ENCODE results near the gene WNT16. TPM values are rescaled to one million over a fixed set of nuclear protein-coding genes. Genes with fewer than 3 reads are reported as not detected.

The WNT16 gene
- total and polyA plus RNA-seq, 2 experiments from 2014 or later: 0.45 to 0.73 TPM

- TF ChIP-seq, protein P1, sequence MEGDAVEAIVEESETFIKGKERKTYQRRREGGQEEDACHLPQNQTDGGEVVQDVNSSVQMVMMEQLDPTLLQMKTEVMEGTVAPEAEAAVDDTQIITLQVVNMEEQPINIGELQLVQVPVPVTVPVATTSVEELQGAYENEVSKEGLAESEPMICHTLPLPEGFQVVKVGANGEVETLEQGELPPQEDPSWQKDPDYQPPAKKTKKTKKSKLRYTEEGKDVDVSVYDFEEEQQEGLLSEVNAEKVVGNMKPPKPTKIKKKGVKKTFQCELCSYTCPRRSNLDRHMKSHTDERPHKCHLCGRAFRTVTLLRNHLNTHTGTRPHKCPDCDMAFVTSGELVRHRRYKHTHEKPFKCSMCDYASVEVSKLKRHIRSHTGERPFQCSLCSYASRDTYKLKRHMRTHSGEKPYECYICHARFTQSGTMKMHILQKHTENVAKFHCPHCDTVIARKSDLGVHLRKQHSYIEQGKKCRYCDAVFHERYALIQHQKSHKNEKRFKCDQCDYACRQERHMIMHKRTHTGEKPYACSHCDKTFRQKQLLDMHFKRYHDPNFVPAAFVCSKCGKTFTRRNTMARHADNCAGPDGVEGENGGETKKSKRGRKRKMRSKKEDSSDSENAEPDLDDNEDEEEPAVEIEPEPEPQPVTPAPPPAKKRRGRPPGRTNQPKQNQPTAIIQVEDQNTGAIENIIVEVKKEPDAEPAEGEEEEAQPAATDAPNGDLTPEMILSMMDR (conservative IDR thresholded peaks at IDR 0.05; ENCODE audit: low read depth in 2 of 2): peak in 1 of 2 experiments; percentile 48; a peak in 2 of 4 replicates
- TF ChIP-seq JUNB (IDR thresholded peaks at IDR 0.05; ENCODE audit: unreplicated experiment): no peak
These were observed 8.6 kb downstream of the WNT16 start (continued) for GRCh38 chr7:121337398-121337797.

GRCh38 chr7:121339082-121339481 lies 10.3 kb downstream of the WNT16 start:
- Histone ChIP-seq H3K9me2 (ENCODE audit: insufficient read depth) (no peaks in the 10 kb centered on the region), H3K27ac (ENCODE audit: low read depth) (no peak overlapping the region), H3K4me1 (ENCODE audit: insufficient read depth) (no peaks in the 10 kb centered on the region), H4K20me1 (replicated peaks; ENCODE audit: insufficient read depth) (no peaks in the 10 kb centered on the region), H3F3A (replicated peaks; ENCODE audit: low read depth) (no peaks in the 10 kb centered on the region), H2AFZ (no peak overlapping the region), H3K36me3 (ENCODE audit: insufficient read depth) (no peaks in the 10 kb centered on the region), H3K27me3 (ENCODE audit: insufficient read depth) (no peaks in the 10 kb centered on the region), H3K79me2 (replicated peaks; ENCODE audit: insufficient read depth) (no peaks in the 10 kb centered on the region), H3K4me3 (no peak overlapping the region), H3K4me2 (no peak overlapping the region)
- no peak overlapping the region for H3K4me3 Mint-ChIP-seq
- ATAC-seq (no peak), DNase-seq (ENCODE audit: low spot score) (no peak)
- no peaks in the 10 kb centered on the region for H3K27me3 Mint-ChIP-seq (ENCODE audit: insufficient read depth, low read depth, poor library complexity)
- no peak for TF ChIP-seq ZNF114 (CRISPR knock-in tag; IDR thresholded peaks at IDR 0.05)
- TF ChIP-seq, protein P2, sequence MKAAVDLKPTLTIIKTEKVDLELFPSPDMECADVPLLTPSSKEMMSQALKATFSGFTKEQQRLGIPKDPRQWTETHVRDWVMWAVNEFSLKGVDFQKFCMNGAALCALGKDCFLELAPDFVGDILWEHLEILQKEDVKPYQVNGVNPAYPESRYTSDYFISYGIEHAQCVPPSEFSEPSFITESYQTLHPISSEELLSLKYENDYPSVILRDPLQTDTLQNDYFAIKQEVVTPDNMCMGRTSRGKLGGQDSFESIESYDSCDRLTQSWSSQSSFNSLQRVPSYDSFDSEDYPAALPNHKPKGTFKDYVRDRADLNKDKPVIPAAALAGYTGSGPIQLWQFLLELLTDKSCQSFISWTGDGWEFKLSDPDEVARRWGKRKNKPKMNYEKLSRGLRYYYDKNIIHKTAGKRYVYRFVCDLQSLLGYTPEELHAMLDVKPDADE (IDR thresholded peaks at IDR 0.05): no peak
- TF ChIP-seq CREB1 (CRISPR knock-in tag; IDR thresholded peaks at IDR 0.05; ENCODE audit: low read depth): no peak
- TF ChIP-seq NANOG (IDR thresholded peaks at IDR 0.05; ENCODE audit: borderline replicate concordance): no peak
- no peak for TF ChIP-seq ZNF462 (CRISPR knock-in tag; IDR thresholded peaks at IDR 0.05)
- no peaks in the 10 kb centered on the region for H3K36me3 Mint-ChIP-seq (ENCODE audit: low read depth)
- H3K4me1 Mint-ChIP-seq: no peaks in the 10 kb centered on the region
- no peaks in the 10 kb centered on the region for H3K9me3 Mint-ChIP-seq
- no peak overlapping the region for H3K27ac Mint-ChIP-seq
